SK-N-MC (cell line): ENCODE results near the gene OR11A1.

ENCODE experiments used
- EZH2 ChIP-seq: fragments of 200-600 bp; sonication (generic); IDR thresholded peaks from one replicate; pipeline ENCODE4 v1.6.1; 2017; ENCODE audit warnings: antibody characterized with exemption
- POLR2AphosphoS5 ChIP-seq: IDR thresholded peaks from 2 replicates; pipeline ENCODE4 v1.6.1; 2012; ENCODE audit warnings: mild to moderate bottlenecking, low read depth, low read length, borderline replicate concordance

GRCh38 chr6:29388533-29388932 lies 68.3 kb downstream of the OR11A1 start:
- TF ChIP-seq EZH2 (no peak), POLR2AphosphoS5 (no peak)
